GM12864 (cell line): ENCODE data around the gene CA10.

Experiments
- DNase-seq: peaks from one replicate; pipeline ENCODE4 v3.0.0-alpha.2; 2011; ENCODE audit warnings: low read depth
- H3K4me3 ChIP-seq: 2 replicates; pipeline ENCODE4 v1.5.1; 2011; ENCODE audit warnings: mild to moderate bottlenecking, low read depth, low read length, control low read depth
- CTCF ChIP-seq: IDR thresholded peaks from 2 replicates; pipeline ENCODE4 v1.5.1; 2011; ENCODE audit warnings: low read depth, mild to moderate bottlenecking, moderate library complexity, low read length, control low read depth, inconsistent platforms; ENCODE audit errors: missing control alignments

CA10 gene

DNA sequence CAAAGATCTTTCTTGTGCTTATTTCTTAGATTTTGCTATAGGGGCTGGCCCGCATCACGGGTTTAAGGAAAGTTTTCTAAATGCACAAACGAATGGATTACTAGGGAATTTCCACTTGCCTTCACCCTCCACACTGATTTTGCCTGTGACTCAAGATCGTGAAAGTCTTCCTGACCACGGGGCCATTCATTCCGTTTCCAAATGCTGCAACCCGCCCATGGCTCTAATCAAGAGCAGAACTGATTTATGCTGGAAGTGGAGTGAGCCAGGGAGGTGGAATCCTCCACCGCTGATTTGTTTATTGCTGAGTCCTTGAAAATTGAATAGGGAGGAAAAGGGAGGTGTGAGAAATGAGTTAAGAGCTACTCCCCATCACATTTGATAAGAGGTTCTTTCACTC lies 52.4 kb downstream of the CA10 start:
- H3K4me3 ChIP-seq = no peak overlapping the region
- no peak for TF ChIP-seq CTCF
- DNase-seq = no peak

- no peak overlapping the region for H3K4me3 ChIP-seq
- DNase-seq = no peak
- TF ChIP-seq CTCF = no peak
Observed at GRCh38 chr17:52105591-52105990, 52.9 kb downstream of the CA10 start.

DNA sequence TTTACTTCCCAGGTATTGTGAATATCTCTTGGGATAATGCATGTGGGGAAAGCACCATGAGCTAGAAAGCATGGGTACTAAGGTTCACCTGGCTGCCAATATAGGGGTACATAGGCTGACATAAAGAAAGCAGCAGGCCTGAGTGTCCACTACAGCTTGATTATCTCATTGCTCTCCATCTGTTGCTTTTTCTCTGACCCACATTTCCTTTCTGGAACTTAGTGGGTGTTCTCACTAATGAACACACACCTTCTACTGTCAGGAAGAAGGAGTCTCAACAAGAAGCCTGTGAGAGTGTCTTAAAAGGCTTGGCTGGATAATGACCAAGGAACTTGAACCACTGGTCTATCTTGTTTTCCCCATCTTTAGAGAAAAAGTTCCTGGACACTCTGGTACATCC lies 62.5 kb downstream of the CA10 start:
- H3K4me3 ChIP-seq = no peak overlapping the region
- DNase-seq = no peak
- no peak for TF ChIP-seq CTCF

GRCh38 chr17:52084176-52084575 lies 74.3 kb downstream of the CA10 start:
- no peak for DNase-seq
- TF ChIP-seq CTCF = no peak
- no peak overlapping the region for H3K4me3 ChIP-seq

DNA sequence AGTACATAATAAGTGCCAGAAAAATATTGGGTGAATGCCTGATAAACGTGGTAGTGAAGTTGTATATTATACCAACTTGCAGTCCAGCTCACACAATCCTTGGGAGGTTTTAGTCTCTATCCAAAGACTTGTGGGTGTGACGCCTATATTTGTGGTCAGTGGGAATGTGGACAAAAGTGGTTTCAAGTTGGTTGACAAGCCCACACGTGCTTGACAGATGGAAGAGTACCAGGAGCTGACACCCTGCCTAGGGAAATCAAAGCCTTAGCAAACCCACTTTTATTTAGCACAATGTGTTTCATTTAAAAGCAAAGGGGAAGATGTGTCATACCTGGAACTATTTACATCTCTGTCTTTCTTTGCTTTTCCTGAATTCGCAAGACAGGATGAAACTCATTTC lies 79.0 kb downstream of the CA10 start:
- no peak for TF ChIP-seq CTCF
- DNase-seq = no peak
- no peak overlapping the region for H3K4me3 ChIP-seq

DNA sequence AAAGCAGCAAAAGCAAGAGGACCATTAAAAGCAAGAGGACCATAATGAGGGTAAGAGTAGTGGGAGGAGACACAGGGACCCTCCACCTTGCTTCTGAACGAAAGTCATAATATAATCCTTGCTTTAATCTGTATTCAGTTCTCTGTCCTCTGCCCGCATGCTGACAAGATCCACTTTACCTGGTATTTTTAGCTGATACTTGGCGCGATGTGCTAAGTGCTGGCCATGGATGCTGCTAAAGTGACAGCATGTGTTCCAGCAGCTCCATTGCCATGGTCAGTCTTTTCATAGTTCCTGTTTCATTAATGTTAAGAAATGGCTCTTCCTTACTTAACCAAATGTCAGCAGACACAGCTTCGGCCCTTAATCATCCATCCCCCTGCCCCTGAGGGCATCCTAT lies 86.8 kb downstream of the CA10 start:
- DNase-seq = no peak
- no peak for TF ChIP-seq CTCF
- no peak overlapping the region for H3K4me3 ChIP-seq

- H3K4me3 ChIP-seq = no peak overlapping the region
- TF ChIP-seq CTCF = no peak
- DNase-seq = no peak
Observed at GRCh38 chr17:52064791-52065211, 93.7 kb downstream of the CA10 start.
